Spinal cord (tissue), 4 donors: Measurements from ENCODE around the gene E2F6. TPM values are rescaled to one million over a fixed set of nuclear protein-coding genes. Genes with fewer than 3 reads are reported as not detected.

Source experiments
- polyA plus RNA-seq, 2 donors: library from polyadenylated mRNA; unstranded; fragments of 120-200 nt; gene quantifications; one replicate each; pipeline ENCODE4 v1.2.1, GENCODE V29; 2013; ENCODE audit not compliant: insufficient read length in 2 of 2
- total RNA-seq, 2 donors: library from RNA; depleted of rRNA in 1 of 2; stranded (reverse); fragments of 120-200 nt in 1 of 2; fragments of >200 nt in 1 of 2; gene quantifications; one replicate each; pipeline versions ENCODE4 v1.2.3 to v1.2.4, GENCODE V29; 2013 to 2014

Gene E2F6
- total and polyA plus RNA-seq, 4 donors: 13.7 to 20.0 (median 17.5) TPM

Other genes starting within 250 kb of the E2F6 start
- gene ROCK2, start 121.5 kb downstream of the E2F6 start, total RNA-seq: 10 to 100 TPM; 47.2 to 68.3 TPM
- 10 to 100 TPM; 21.3 to 26.1 TPM for gene ROCK2, start 121.5 kb downstream of the E2F6 start, polyA plus RNA-seq
- 10 to 100 TPM; 14.4 to 36.6 TPM for gene GREB1, start 67.9 kb upstream of the E2F6 start, total RNA-seq
- gene GREB1, start 67.9 kb upstream of the E2F6 start, polyA plus RNA-seq: 10 to 100 TPM; 12.8 to 24.3 TPM
- 1 to 10 TPM in 1 of 2 donors, under 1 TPM in 1; 0.55 to 1.1 TPM for gene NTSR2, start 204.0 kb upstream of the E2F6 start, total RNA-seq
- 1 to 10 TPM; 2.7 to 3.5 TPM for gene NTSR2, start 204.0 kb upstream of the E2F6 start, polyA plus RNA-seq